GM18526 (cell line): Measurements from ENCODE around the gene STOML2.

Experiments used
- POLR2A ChIP-seq: IDR thresholded peaks from 3 replicates; pipeline ENCODE4 v1.6.1; 2011; ENCODE audit not compliant: insufficient read length; ENCODE audit errors: extremely low read depth

The STOML2 gene

GRCh38 chr9:35111001-35111933, 8.3 kb upstream of the STOML2 start:
- TF ChIP-seq POLR2A: no peak

GRCh38 chr9:35110327-35110761, 7.4 kb upstream of the STOML2 start:
- TF ChIP-seq POLR2A: no peak

DNA sequence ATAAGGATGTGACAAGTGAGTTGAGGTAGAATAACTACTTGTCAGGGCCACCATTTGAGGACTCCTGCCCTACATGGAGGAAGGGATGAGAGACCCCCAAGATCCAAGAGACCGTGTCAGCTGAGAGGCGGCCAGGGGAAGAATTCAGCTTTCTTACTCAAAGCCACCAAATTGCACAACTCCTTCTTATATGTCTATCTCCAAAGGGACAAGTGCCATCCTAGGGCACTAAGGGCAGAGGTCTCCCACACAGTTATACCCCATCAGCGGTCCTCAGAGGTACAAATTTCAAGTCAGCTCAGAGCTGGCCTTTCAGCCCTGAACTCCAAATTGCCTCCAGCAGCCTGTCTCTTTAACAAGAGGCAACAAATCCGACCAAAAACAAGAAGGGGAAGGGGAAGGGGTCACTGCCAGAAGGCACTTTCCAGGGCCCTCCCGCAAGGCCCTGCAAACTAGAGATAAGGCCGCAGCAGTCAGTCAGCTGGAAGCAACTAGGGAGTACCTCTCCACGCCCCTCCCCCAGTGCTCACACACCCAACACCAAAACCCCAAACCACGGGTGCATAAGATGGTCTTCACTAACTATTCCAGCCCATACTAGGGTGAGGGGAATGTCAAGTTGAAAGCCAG, 6.1 kb upstream of the STOML2 start:
- no peak for TF ChIP-seq POLR2A

DNA sequence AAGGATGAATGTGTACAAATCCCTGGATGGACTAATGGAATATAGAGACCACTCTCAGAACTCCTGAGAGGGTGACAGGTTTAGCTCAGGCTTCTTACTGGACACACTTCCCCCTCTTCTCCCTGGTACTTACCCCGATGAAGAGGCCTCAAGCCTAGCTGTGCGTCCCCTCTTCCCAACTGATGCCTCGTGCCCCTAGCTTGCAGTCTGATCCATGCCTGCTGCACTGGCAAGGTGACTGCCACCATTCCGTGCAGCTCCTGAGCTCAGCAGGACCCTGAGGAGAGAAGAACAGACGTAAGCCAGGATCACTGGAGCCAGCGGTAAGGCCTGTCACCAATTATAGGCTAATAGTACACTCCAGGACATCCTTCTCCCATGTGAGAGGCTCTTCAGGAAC, 5.5 kb upstream of the STOML2 start:
- no peak for TF ChIP-seq POLR2A

- no peak for TF ChIP-seq POLR2A
Observed at GRCh38 chr9:35107297-35108290, 4.7 kb upstream of the STOML2 start.

GRCh38 chr9:35106343-35106730, 3.4 kb upstream of the STOML2 start:
- TF ChIP-seq POLR2A: no peak

DNA sequence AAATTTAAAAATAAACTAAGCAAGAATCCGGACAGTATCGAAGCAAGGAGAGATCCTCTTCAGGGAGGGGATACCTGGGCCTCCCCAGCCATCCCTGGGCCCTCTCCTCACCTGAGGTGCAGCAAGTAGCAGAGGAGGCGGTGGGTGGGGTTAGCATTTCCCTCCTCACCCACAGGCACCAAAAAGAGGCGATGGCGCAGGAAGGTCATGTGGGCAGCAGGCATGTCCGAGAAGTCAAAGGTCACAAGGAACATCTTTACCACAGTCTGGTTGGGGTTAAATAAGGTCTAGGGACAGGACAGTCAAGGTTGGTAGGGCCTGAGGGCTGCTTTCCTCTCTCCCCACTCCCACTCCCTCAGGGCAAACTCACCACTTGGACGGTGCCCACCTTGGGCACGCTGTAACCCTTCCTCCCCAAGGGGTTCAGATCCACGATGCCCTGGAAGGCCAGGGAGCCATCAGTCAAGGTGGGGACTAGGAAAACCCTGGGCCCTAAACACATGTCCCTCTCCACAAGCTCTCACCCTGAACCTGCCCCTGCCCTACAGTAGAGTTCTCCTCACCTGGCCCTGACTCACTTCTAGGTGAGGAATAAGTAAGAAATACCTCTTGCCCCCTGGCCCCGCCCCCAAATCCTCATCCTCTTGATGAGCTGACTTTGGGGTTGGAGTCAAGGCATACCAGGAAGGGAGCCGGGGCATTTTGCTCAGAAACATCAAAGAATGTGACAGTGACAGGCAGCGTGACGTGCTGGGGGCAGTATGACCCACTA, 2.8 kb upstream of the STOML2 start:
- TF ChIP-seq POLR2A: no peak

DNA sequence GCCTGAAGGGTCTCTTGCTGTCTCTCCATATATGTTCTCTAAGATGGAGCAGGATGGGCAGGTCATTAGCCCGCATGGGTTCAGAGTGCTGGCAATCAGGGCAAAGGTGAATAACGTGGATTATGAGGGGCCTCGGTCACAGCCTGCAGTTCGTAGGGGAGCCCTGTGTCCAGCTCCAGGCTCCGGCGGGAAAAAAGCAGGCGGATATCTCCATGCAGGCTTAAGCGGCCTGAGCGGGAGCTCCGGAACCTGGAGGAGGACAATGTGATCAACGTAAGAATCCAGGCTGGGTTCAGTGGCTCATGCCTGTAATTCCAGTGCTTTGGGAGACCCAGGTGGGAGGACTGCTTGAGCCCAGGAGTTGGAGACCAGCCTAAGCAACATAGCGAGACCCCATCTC, 2.2 kb upstream of the STOML2 start:
- TF ChIP-seq POLR2A: no peak

DNA sequence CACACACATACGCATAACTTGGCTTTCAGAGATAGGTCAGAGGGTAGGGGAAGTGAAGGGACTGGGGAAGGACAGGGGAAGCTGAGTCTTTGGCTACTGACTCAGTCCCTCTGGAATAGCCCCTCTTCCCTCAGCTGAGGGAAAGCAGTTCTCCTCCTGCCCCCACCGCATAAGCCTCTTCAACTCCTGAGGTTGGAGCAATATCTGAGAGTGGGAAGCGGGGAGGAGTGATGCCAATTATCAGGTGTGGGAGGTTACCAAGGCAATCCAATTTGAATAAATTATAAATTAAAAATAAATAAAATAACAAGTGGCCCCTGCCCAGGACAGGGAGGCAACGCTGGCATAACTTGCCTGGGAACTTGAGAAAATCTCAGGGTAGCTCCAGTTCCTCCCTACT, 1.7 kb upstream of the STOML2 start:
- TF ChIP-seq POLR2A: no peak

DNA sequence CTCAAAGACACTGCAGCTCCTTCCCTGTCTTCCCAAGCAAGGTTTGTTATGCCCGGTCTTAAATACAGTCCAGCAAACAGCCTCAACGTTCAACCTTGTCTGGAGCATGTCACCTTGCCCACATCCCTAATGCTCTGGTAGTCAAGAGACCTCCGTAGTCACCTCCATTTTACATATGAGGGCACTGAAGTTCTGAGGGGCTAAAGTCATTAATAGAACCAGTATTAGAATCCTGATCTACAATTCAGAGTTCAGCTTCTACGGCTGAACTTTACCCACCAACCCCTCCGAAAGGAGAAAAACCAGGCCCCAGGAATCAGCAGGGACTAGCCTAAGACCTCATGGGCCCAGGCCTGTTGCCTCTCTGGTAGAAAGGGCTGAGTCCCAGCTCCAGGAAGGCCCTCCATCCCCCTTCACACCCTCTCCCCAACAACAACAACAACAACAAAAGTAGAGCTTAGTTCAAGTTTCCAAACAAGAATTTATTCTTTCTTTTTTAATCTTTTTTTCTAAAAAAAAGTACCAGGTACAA, 795 bp upstream of the STOML2 start:
- no peak for TF ChIP-seq POLR2A

- TF ChIP-seq POLR2A: no peak
Observed at GRCh38 chr9:35102465-35102768, 514 bp downstream of the STOML2 start.

DNA sequence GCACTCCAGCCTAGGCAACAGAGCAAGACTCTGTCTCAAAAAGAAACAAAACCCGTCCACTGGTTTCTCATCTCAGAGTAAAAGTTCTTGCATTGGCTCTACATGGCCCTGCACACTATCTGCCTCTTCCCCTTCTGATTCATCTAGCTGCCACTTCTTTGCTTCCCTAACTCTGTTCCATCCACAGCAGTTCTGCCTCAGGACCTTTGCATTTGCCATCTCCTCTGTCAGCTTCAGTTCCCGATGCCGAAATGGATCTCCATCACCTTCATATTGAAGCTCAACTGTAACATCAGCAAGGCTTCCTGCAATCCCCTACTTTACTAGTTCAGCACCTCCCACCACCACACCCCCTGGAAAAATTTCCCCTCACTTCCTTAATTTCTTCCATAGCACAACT, 5.4 kb downstream of the STOML2 start:
- TF ChIP-seq POLR2A: no peak

DNA sequence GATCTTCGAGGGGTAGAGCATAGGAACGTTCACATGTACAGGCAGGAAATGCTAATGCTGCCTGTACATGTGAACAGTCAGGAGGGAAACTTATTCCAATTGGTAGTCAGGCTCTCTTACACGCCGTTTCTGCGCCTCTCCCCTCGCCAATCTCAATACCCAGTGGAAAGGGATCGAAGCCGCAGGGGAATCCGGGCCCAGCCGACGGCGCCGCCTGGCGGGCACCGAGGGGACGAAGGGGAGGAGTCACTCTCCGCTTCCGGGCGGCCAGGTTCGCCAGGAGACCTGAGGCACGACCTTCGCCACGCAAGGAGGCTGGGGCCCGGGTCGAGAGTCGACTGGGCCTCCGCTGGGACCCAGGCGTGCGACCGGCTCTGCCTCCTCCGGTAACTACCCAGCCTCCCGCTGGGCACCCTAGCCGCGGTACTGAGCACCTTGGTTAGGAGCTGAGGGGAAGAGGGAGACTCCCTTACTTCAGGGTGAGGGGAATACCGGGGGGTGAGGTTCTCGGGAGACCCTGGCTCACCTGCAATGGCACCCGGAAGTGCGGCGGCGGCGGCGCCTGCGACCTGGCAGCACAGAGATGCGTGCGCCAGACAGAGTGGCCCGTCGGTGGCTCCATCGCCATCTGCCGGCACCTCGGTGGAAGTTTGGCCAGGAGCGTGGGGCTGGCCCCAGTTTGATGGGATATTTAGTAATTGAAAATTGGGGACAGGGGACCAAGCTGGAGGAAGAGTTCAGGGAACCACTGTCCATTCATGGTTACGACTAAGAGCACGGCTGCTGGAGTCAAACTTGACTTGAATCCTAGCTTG, 6.7 kb downstream of the STOML2 start, which contains the start of gene PIGO:
Gene PIGO, minus strand, starts transcription at position 557 of the 815 bp plus-strand sequence. CDS start 1,026 bp downstream, outside the sequence.
- TF ChIP-seq POLR2A: peak; percentile 86

- no peak for TF ChIP-seq POLR2A
Observed at GRCh38 chr9:35091536-35091935, 11.4 kb downstream of the STOML2 start.

DNA sequence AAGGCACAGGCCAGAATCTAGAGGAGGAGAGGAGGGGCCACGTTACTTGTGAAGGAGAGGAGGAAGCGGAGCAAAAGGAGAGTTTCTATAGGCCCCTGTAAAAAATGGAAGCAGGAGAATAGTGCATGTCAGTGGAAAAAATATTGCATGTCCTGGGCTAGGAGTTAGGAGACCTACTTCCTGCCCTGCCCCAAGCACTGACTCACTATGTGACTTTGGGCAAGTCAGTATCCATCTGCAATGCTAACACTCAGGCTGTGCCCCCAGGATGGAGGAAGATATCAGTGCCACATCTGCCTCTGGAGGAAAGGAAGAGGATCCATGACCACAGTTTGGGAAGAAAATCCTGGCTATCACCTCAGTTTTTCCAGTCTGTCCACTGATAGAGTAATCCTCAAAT, 13.5 kb downstream of the STOML2 start:
- no peak for TF ChIP-seq POLR2A
